ENCODE results near the gene MBD5.

DNA sequence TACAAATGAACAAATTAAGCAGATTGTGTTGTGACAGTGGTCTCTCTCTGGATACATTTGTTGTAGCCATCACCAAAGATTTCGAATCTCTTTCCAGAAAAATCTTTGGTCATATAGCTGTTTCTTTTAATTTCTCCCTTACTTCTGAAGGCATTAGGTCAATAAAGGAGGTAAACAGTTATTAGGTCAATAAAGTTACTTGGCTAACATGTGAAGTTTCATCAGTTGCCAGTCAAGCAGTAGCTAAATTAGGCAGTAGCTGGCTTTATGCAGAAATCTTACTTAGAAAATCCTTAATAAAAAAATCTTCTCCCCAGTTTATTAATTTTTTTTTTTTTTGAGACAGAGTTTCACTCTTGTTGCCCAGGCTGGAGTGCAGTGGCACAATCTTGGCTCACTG, 115.5 kb downstream of the MBD5 start:
- no peak for TF ChIP-seq SUZ12 (IDR thresholded peaks at IDR 0.05; ENCODE audit: extremely low read depth, insufficient read depth, insufficient read length)
- TF ChIP-seq YY1 (IDR thresholded peaks at IDR 0.05; ENCODE audit: insufficient read depth, insufficient read length), result no peak
- TF ChIP-seq ZNF274 (IDR thresholded peaks at IDR 0.05; ENCODE audit: low read depth, low read length), result no peak

All from NT2/D1 (cell line).